Progenitor cell of endocrine pancreas (in vitro differentiated cells): ENCODE data around the gene APAF1. TPM values are rescaled to one million over a fixed set of nuclear protein-coding genes. Genes with fewer than 3 reads are reported as not detected.
"Not testable (repeated sequence)": the region's sequence is repeated elsewhere in the genome, so short reads cannot be mapped to it uniquely, and the experiment has no call there.

Experiments
- DNase-seq: peaks from one replicate; pipeline ENCODE4 v3.0.0; 2021; ENCODE audit warnings: low spot score; ENCODE audit not compliant: unreplicated experiment
- H3K27ac Mint-ChIP-seq: 2 replicates; pipeline ENCODE4 v1.8.0; 2021; ENCODE audit warnings: mild to moderate bottlenecking, moderate library complexity, mixed read lengths
- H3K27me3 Mint-ChIP-seq: 2 replicates; pipeline ENCODE4 v1.8.0; 2021; ENCODE audit warnings: mixed read lengths
- H3K36me3 Mint-ChIP-seq: 2 replicates; pipeline ENCODE4 v1.8.0; 2022; ENCODE audit warnings: mixed read lengths; ENCODE audit not compliant: insufficient read depth
- H3K4me1 Mint-ChIP-seq: 2 replicates; pipeline ENCODE4 v1.8.0; 2021; ENCODE audit warnings: low read depth, mixed read lengths
- H3K4me3 Mint-ChIP-seq: 2 replicates; pipeline ENCODE4 v1.8.0; 2021; ENCODE audit warnings: low read depth, mild to moderate bottlenecking, moderate library complexity, mixed read lengths
- H3K9me3 Mint-ChIP-seq: 2 replicates; pipeline ENCODE4 v1.8.0; 2021; ENCODE audit warnings: low read depth, mixed read lengths
- CTCF ChIP-seq: fragments of 200-600 bp; sonication (generic); IDR thresholded peaks from one replicate; pipeline ENCODE4 v1.5.0; 2021; ENCODE audit warnings: antibody characterized with exemption, mild to moderate bottlenecking; ENCODE audit not compliant: unreplicated experiment
- total RNA-seq: library from RNA; stranded (reverse); gene quantifications from 2 replicates; pipeline ENCODE4 v1.2.1, GENCODE V29; 2021

The APAF1 gene
- total RNA-seq, 1 donor from 2014 or later, result 30.9 TPM

GRCh38 chr12:98639491-98639890, 5.6 kb upstream of the APAF1 start:
- Mint-ChIP-seq H3K27ac (no peak overlapping the region), H3K9me3 (no peaks in the 10 kb centered on the region), H3K4me3 (no peak overlapping the region), H3K4me1 (no peaks in the 10 kb centered on the region), H3K36me3 (no peaks in the 10 kb centered on the region), H3K27me3 (no peaks in the 10 kb centered on the region)
- TF ChIP-seq CTCF, result no peak
- no peak for DNase-seq

- H3K4me3 Mint-ChIP-seq, result peak overlapping the region; percentile 60
- not testable (repeated sequence) for DNase-seq, H3K9me3 Mint-ChIP-seq, H3K4me1 Mint-ChIP-seq, H3K36me3 Mint-ChIP-seq, H3K27me3 Mint-ChIP-seq, H3K27ac Mint-ChIP-seq
Measured at GRCh38 chr12:98642801-98643200, 2.3 kb upstream of the APAF1 start.

- H3K36me3 Mint-ChIP-seq, result peaks cover 2% of the 10 kb centered on the region
- DNase-seq, result peak; percentile 52
- TF ChIP-seq CTCF, result peak; percentile 43
- peaks cover 9% of the 10 kb centered on the region for H3K4me1 Mint-ChIP-seq
- peak overlapping the region; percentile 95 for H3K4me3 Mint-ChIP-seq
- no peaks in the 10 kb centered on the region for H3K9me3 Mint-ChIP-seq
- H3K27ac Mint-ChIP-seq, result peak overlapping the region; percentile 96
- H3K27me3 Mint-ChIP-seq, result no peaks in the 10 kb centered on the region
Measured at GRCh38 chr12:98644433-98644711, 718 bp upstream of the APAF1 start.

GRCh38 chr12:98645572-98646067, 530 bp downstream of the APAF1 start:
- DNase-seq, result no peak
- no peak for TF ChIP-seq CTCF
- H3K4me3 Mint-ChIP-seq, result peak overlapping the region; percentile 95
- no peaks in the 10 kb centered on the region for H3K9me3 Mint-ChIP-seq
- H3K36me3 Mint-ChIP-seq, result peaks cover 5% of the 10 kb centered on the region
- peaks cover 9% of the 10 kb centered on the region for H3K4me1 Mint-ChIP-seq
- peak overlapping the region; percentile 92 for H3K27ac Mint-ChIP-seq
- H3K27me3 Mint-ChIP-seq, result no peaks in the 10 kb centered on the region

GRCh38 chr12:98646294-98647090, 1.4 kb downstream of the APAF1 start:
- H3K9me3 Mint-ChIP-seq, result no peaks in the 10 kb centered on the region
- peak; percentile 28 for TF ChIP-seq CTCF
- DNase-seq, result no peak
- peak overlapping the region; percentile 95 for H3K4me3 Mint-ChIP-seq
- no peaks in the 10 kb centered on the region for H3K27me3 Mint-ChIP-seq
- peaks cover 9% of the 10 kb centered on the region for H3K4me1 Mint-ChIP-seq
- peaks cover 5% of the 10 kb centered on the region for H3K36me3 Mint-ChIP-seq
- peak overlapping the region; percentile 21 for H3K27ac Mint-ChIP-seq

GRCh38 chr12:98651328-98651727, 6.2 kb downstream of the APAF1 start:
- H3K9me3 Mint-ChIP-seq, result no peaks in the 10 kb centered on the region
- TF ChIP-seq CTCF, result no peak
- no peak overlapping the region for H3K27ac Mint-ChIP-seq
- H3K4me3 Mint-ChIP-seq, result no peak overlapping the region
- DNase-seq, result no peak
- peaks cover 9% of the 10 kb centered on the region for H3K36me3 Mint-ChIP-seq
- H3K4me1 Mint-ChIP-seq, result peaks cover 8% of the 10 kb centered on the region
- no peaks in the 10 kb centered on the region for H3K27me3 Mint-ChIP-seq
